GM19035 (cell line): Measurements from ENCODE around the gene DAB1.

Experiments used
- ATAC-seq: cut with Tn5 transposase; IDR thresholded peaks from one replicate; pipeline ENCODE4 v1.9.1; 2021; ENCODE audit not compliant: unreplicated experiment

The DAB1 gene

DNA sequence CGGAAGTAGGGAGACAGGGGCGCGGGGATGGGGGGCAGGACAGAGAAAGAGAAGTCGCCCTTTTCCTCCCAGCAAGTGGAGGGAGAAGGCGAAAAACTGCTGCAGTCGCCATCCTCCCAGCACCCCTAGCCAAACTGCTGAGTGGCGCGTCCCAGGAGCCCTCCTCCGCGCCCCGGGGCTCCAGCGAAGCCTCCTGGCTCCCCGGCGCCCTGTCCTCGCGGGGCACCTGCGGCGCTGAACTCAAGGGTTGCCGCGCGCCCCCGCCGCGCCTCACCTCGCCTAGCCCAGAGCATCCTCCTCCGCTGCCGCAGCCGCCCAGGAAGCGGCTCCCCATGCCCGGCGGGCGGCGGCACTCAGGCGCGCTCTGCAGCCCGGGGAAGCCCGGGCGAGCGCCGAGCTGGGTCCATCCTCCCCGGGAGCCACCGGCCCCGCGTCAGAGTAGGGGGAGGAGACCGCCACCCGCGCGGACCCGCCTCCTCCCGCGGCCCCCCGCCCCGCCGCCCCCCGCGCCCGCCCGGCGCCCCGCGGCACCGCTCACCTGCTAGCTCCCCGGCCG, at the start of gene DAB1:
DAB1 (minus strand) TSS at position 405 of the 556 bp plus-strand sequence. CDS start 133,030 bp downstream, outside the sequence.
- no peak for ATAC-seq

DNA sequence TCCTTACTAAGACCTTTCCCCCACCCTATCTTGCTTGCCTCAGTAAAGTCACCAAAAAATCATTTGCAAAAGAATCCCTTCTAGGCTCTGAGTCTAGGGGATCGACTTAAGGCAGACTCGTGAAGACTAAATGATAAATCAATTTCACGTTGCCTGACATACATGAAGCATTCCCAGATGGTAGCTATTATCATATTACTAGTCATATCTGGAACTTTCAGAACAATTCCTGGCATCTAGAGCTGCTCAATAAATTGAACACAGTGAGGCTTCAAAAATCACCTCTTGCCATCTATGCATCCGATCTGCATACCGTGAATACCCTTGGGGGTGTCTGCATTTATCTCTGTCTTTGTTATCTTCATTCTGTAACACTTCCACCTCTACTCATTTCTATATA, 49.6 kb upstream of the DAB1 start:
- ATAC-seq, result no peak

DNA sequence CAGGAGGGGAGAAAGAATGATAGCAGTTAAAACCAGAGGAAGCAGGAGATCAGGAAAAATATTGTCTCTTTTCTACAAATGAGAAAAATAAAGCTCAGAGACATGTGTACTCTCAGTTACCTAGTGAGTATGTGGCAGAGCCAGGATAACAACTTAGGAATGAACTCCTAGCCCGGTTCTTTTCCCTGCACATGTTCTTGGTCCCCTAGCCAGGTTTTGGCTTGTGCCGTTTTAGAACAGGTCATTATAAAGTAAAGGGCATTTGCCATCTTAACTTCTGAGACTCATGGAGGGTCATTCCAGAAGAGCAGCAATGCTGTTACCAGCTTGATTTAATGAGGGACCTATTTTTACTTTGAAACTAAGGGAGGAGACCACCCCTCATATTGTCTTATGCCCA, 48.1 kb upstream of the DAB1 start:
- no peak for ATAC-seq

DNA sequence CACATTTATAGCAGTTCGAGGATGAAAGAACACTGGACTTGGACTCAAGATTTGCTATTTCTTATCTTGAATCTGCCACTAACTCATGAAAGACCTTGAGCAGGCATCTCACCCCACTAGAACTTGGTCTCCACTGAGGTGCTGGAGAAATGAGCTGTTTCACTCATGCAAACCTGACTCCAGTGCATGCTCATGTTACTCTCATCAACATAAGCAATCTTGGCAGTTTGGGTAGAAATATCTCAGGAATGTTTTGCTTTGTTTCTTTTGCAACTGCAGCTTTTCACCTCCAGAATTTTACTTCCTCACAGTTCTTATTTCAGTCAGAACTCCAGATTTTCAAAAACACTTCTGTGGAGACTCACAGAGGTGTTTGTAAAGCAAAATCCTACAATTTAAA, 46.2 kb upstream of the DAB1 start:
- ATAC-seq, result no peak

DNA sequence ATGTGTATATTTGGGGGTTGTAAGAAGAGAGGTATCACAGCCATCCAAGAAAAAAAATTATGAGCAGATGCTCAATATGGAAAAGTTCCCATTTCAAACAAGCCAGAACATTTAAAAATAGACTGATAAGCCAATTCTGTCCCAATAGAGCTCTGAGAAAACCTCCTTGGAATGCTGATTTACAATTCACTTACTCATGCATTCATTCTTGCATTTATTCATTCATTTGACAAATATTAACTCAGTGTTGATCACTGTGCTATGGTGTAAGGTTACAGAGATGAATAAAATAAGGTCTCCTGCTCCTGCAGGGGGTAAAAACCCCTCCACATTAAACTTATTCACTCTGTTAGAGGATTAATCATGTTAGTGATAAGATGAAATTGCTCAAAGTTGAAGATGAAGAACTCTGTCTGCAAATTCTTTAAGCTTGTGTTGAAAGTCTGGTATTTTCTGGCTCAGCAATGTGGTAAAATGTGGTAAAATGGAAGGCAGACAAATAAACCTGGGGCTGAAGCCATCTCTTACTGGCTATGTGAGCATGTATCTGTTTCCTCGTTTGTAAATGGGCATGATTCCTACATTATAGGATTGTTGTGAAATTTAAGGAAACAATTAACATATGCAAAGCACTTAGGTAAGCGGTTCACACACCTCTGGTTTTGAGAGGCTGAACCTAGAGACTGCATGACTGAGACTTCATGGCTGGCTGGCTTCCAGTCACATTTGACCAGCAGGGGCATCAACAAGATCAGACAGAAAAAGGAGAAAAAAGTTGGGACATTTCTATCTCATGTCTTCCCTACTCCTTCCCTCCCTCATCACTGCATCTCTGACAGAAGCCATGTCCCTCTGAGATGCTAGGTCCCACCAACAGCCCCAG, 45.0 kb upstream of the DAB1 start:
- ATAC-seq, result no peak

DNA sequence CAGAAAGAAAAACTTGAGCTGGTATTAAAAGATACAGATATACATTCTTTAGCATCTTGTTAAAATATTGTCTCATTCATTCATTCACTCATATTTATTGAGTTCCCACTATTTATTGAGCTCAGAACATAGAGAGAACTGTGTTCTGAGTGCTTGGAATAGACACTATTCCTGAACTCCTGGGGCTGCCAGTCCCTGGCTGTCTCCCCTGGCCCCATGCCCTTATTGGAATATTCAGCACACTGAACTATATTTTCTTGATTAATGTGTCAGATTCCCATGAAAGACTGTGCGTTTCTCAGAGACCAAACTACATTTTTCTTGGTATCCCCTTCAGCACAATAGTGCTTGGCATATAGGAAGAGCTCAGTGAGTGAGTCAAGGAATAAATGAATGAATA, 44.0 kb upstream of the DAB1 start:
- ATAC-seq, result no peak

DNA sequence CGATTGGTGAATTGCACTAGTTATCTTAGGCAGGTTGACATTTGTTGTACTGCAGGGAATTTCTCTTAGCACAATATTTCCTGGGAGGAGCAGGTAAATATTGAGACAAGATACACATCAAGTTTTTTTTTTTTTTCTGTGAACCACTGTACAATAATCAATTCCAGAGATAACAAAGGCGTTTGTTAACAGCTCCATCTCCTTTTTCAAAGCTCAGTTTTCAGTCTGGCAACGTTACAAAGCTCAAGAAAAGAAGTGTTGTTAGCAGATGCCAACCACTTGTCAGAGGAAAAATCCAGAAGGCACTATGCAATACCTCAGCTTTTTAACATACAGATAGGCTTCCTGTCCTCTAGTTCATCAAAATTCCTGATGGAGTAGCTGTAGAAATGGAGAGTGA, 40.9 kb upstream of the DAB1 start:
- no peak for ATAC-seq

DNA sequence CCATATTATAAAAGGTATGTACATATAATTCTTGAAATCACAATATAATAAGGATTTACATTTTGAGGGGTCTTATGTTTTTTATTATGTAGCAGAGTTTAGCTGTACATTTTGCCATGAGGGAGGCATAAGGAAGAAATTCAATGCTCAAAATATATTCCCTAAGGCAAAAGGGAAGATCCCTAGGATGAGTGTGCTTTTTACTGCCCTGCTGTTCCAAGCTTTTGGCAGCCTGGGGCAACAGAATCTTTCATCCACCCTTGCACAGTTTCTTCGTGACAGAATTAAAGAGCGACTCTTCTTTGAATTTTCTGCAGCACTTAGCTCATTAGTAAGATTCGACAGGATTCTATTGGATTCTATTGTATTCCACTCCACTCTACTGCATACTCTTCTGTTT, 39.5 kb upstream of the DAB1 start:
- no peak for ATAC-seq

DNA sequence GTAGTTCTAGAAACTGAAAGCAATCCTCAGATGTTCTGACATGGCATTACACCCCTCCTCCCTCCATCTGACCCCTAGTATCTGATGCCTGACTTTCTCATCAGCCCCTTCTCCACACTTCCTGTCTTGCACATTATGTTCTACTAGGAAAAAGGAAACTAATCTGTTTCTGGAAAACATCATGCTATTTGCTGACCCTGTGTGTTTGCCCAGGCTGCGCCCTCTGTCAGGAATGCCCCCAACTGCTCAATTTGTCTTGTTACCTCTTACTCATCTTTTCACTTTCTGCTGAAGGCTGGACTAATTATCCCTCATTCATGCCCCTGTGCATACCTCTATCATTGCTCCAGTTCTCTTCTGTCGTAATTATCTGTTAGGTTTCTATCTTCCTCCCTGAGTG, 37.5 kb upstream of the DAB1 start:
- no peak for ATAC-seq

DNA sequence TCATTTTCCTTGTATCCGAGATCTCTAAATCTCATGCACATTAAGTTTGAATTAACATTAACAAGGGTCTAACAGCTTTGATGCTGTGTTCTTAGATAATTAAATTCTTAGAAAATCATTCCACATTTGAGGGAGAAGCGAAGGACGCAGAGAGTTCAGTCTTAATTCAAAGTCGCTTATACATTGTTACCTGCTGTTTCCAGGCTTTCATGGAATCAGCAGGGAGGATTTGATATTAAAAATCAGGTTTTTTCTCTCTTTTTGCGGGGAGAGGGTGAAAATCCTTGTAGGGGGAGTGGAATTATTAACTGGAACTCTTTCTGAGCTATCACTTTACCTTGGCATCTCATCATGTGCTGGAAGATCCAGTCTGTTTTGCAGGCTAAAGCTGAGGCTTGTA, 27.7 kb upstream of the DAB1 start:
- ATAC-seq, result no peak

DNA sequence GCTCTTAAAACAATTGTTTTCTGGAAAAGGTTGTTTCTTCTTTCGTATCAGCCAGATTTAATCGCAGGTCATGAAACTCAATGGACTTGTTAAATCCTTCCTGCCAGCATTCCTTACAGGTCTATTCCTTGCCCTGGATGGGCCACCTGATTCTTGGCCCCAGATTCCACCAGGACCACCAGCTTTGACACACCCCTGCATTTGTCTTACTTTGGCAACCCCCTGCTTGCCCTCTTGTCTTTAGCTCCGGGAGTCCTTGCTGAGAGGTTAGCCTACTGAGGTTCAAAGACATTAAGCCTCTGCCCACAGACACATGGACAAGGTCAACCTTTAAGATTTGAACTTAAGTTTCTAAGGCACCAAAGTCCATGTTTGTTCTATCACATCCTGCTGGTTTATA, 27.1 kb upstream of the DAB1 start:
- no peak for ATAC-seq

DNA sequence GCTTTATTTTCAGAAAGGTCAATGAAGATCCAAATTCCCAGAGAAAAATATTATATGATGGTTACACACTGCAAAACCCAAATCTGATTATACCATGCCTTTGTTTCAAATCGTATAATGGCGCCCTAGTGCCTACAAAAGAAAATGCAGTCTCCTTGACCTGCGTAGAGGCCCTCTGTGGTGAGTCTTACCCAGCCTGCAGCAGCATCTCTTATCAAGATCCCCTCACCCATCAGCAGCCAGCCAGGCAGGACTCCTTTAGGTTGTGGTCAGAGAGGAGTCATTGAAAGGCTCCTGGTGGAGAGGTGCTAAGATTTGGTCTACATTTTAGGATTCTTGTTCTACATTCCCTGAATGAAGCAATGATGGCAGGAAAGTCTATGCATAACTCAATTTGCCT, 23.7 kb upstream of the DAB1 start:
- ATAC-seq, result no peak

DNA sequence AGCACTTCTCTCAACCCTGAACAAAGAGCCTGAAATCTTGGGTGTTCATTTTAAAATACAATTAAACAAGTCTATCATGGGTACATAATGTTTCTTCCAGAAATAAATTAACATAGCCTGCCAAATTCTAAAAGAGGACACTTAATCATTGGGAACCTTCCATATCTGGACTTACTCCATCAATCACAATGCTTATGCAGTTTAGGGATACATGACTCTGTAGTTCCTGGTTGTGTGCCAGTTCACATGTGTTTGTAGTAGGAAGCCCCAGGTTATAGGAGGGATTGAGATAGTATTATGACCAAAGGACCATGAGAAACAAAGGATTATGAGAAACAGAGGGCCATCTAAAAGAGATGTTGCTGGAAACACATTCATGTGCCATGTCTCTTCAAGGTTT, 19.1 kb upstream of the DAB1 start:
- ATAC-seq, result no peak

DNA sequence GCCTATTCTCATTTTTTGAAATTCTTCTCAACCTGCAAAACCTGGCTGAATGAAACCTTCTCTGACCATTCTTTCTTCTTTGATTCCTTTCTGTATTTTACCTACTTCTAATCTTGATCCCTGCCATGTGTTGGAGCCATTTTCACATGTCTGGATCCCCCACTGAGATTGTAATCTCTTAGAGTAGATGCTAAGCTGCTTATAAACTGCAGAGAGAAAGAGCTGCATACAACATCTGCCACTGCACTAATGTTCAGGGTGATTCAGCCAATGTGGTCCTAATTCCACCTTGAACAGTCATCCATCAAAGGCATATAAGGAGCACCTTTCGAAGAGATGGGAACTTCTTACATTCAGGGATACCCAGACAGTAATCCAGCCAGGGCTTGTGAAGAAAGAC, 16.2 kb upstream of the DAB1 start:
- no peak for ATAC-seq

DNA sequence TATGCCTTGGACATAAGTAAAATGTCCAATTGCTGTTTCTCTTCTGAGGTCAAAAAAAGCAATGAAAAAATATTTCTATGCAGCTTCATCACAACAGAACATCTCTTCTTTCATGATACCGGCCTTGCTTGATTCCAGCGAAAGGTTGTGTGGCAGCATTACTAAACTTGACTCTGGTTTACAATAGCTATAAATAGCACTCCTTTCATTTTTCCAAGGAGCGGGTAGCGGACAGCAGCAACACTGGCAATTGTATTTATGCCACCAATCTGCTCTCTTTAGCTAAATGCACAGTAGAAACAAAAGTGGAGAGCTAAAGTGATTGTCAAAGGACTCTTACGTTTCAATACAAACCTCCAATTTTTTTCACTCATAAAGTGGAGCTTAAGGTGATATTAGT, 7.5 kb upstream of the DAB1 start:
- no peak for ATAC-seq

DNA sequence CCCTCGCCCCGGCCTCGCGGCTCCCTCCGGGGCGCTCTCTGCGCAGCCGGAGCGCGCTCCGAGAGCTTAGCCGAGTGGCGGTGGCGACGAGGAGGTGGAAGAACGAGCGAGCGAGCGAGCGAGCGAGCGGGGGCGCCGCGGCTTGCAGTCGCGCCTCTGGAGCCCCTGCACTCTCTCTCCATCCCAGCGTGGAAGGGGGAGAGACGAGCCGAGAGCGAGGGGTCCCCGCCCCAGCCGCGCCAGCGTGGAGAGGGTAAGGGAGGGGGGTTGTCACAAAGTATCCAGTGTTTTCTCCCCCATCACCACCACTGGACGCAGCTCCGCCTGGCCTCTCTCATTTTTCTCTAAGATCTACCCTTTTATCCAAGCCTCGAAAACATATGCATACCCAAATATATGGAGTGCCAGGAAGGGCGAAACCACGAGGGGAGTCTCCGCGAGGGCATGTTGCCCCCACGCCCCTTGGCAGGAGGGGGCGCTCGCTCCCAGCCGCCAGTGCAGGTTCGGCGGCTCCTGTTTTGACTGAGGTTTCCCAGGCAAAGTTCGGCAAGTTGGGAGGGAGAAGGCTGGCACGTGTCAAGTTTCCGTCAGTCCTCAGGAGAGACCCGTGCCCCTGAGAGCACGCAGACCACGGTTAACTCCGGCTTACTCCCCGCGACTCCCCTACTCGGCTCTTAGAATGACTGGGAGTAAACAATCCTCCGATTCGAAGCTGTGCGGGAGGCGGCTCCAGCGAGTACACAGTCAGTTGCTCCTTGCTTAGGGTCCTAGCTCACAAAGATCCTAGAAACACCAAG, 569 bp upstream of the DAB1 start:
- ATAC-seq, result no peak

DNA sequence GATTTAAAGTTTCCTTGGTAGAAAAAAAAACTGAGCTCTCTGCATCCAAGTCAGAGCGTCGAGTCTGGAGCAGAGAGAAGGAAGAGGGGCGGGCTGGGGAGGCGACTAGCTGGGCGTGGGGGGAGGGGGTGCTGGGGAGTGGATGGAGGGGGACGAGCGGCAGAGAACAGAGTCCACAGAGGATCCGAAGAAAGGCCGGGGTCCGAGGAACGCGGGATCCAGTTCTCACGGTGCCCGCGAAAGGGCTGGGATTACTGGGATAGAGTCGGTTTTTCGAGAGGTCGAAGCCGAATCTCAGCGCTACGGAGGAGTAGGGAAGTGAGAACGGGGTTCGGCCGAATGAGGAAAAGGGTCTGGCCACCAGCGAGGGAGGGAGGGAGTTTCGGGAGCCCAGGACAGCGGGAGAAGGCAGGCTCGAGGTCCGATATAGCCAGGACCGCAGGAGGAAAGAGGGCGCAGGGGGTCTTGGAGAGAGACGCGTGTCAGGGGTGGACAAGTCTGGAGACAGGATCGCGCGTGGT, 665 bp downstream of the DAB1 start:
- ATAC-seq, result no peak

DNA sequence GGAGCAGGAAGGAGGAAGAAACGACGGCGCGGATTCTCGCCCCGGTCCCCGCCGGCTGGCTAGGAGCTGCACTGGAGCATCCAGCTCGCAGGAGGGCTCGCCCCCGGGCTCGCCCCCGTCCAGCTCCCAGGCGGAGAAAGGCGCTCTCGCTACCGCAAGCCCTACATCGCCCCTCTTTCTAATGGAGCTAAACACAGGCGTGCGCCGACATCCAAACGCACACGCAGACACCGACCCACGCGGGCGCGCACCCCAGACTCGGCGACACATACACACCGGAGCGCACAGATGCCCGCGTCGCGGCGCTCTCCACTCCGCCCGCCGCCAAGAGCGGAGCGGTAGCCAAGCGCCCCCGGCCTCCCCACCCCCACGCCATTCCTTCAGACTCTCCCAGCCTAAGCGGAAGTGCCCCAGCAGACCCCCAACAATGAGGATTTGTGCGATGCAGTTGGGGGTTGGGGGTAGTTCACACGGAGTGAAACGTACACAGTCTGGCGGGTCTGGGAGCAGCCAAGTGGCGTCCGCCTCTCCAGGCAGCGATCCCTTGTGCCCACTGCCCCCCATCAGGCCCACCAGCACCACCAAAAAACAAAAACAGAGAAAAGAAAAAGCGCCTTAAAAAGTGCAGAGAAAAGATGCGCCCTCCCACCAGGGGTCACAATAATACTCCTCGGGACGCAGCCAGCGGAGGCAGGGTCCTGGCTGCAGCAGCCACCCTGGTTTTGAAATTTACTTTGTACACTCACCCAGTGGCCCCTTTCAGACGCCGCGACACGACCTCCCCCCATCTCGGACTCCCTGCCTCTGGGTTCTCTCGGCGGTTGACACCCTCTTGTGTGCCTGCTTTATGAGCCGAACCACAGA, 1.4 kb downstream of the DAB1 start:
- ATAC-seq, result no peak

DNA sequence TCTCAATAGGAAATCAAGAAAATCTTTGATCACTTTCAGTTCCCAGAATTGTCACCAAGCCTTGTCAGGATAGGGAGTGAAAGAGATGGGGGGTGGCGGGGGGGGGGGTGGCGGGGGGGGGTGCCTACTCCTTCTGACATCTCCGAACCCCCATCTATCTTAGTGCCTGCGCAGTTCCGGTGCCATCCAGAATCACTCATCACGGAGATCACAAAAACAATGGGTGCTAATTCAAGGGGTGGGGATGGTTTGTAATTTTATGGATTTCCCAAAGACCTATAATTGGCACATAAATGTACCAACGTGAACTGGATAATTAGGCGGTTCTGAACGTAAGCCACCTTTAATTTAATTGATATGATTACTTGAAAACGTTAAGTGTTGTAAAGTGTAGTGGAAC, 2.1 kb downstream of the DAB1 start:
- ATAC-seq, result no peak

DNA sequence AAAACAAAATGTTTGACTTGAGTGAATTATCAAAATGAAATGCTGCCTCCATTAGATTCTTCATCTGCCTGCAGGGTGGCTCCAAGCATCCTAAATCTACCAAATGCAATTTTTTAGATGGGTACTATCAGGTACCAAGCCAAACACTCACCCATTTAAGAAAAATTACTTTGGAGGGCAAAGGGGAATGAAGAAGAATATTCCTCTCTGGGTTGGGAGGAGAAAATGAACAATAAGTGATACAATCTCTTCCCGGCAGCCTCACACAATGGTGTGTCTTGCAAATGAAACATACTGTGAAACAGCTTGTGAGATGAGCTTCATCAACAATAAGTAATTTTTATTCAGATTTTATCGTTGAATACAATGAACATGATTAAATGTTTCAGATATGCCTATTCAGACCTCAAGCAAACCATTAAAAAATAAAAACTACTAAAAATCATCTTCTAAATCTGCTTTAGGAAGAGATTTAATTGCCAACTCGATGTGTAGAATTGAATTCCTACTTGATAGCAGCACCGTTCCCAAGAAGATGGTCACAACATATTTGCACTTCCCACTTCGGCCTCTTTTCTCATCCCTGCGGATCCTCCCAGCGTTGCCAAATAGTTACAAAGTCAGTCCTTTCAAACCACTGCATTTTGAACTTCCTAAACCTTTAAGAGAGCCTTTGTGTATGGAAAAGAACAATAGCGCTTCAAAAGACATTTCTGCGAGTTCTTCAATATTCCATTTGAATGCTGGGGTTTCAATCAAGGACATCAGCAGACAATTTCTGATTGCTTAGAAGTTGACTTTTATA, 2.7 kb downstream of the DAB1 start:
- no peak for ATAC-seq
